Stomach (tissue), 4 donors: ENCODE results near the gene FAM89B.

ENCODE experiments used
- CTCF ChIP-seq, 7 experiments: fragments of 450-650 bp in 4 of 7; fragments of 200-600 bp in 3 of 7; sonication (generic) in 3 of 7; IDR thresholded peaks; one replicate each; pipeline ENCODE4 v1.5.1; 2016 to 2019; ENCODE audit warnings: antibody characterized with exemption in 7 of 7, control low read depth in 2 of 7, mild to moderate bottlenecking in 1 of 7
- EP300 ChIP-seq: sonication (generic); formaldehyde crosslinking; IDR thresholded peaks from one replicate; pipeline ENCODE4 v1.6.1; 2017; ENCODE audit warnings: antibody characterized with exemption
- POLR2A ChIP-seq, 4 donors: fragments of 450-650 bp; IDR thresholded peaks; one replicate each; pipeline ENCODE4 v1.6.1; 2016; ENCODE audit warnings: antibody characterized with exemption in 4 of 4, control low read depth in 2 of 4, mild to moderate bottlenecking in 1 of 4, moderate library complexity in 1 of 4

DNA sequence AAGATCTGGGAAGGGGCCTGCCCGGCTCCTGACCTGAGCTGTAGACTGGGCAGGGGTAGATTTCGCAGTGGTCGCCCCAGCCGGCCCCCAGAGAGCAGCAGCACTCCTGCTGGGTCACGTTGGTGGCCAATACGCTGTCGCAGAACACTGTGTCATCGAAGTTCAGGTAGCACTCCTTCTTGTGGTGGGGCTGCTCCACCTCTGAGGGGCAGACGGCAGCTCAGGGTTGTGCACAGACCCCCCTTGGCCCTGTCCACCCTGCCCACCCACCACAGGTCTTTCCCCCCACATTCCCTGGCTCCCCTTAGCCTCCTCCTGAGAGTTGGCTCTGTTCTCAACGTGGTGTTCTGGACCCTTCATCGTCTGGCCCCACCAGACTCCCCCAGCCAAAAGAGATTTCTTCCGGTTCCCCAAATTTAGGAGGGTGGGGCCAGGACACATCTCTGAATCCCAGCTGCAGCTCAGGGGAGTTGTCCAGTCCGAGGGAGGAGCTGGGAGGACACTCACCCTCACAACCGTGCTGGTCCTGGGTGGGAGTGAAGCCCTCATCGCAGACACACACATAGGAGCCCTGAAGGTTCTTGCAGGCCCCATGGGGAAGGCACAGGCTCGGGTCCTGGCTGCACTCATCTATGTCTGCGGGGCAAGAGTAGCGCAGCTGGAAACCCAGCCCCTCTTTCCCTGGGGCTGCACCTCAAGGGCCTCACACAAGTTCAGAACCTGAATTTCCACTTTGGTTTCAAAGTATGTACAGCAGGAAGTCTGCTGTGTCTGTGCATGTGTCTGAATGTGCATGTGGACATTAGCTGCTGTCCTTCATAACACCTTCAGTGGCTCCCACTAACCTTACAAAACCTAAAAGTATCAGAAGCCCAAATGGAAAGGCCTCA is 31.0 kb upstream of the FAM89B start:
- TF ChIP-seq CTCF (IDR thresholded peaks at IDR 0.05) (no peak), POLR2A (IDR thresholded peaks at IDR 0.05) (no peak), EP300 (no peak)
